Measurements from ENCODE around the gene CERK.

CERK gene

GRCh38 chr22:46779023-46779422 lies 41.0 kb upstream of the CERK start:
- no peak for DNase-seq (ENCODE audit: low read depth)
- no peak for TF ChIP-seq MAX (IDR thresholded peaks at IDR 0.05; ENCODE audit: low read depth, low read length)
- TF ChIP-seq MYC (IDR thresholded peaks at IDR 0.05; ENCODE audit: low read depth, low read length), result no peak
- TF ChIP-seq CTCF (IDR thresholded peaks at IDR 0.05; ENCODE audit: low read depth, low read length), result no peak
- TF ChIP-seq POLR2A (IDR thresholded peaks at IDR 0.05; ENCODE audit: extremely low read depth, insufficient read length), result no peak
- H3K4me3 ChIP-seq (ENCODE audit: low read depth, low read length), result no peak overlapping the region

GRCh38 chr22:46777609-46777970 lies 39.5 kb upstream of the CERK start:
- TF ChIP-seq CTCF (IDR thresholded peaks at IDR 0.05; ENCODE audit: low read depth, low read length), result no peak
- no peak for TF ChIP-seq POLR2A (IDR thresholded peaks at IDR 0.05; ENCODE audit: extremely low read depth, insufficient read length)
- no peak for TF ChIP-seq MYC (IDR thresholded peaks at IDR 0.05; ENCODE audit: low read depth, low read length)
- no peak for TF ChIP-seq MAX (IDR thresholded peaks at IDR 0.05; ENCODE audit: low read depth, low read length)
- no peak for DNase-seq (ENCODE audit: low read depth)
- no peak overlapping the region for H3K4me3 ChIP-seq (ENCODE audit: low read depth, low read length)

- no peak for TF ChIP-seq MYC (IDR thresholded peaks at IDR 0.05; ENCODE audit: low read depth, low read length)
- no peak for TF ChIP-seq CTCF (IDR thresholded peaks at IDR 0.05; ENCODE audit: low read depth, low read length)
- TF ChIP-seq MAX (IDR thresholded peaks at IDR 0.05; ENCODE audit: low read depth, low read length), result no peak
- TF ChIP-seq POLR2A (IDR thresholded peaks at IDR 0.05; ENCODE audit: extremely low read depth, insufficient read length), result no peak
- H3K4me3 ChIP-seq (ENCODE audit: low read depth, low read length), result no peak overlapping the region
- DNase-seq (ENCODE audit: low read depth), result no peak
These were observed 39.0 kb upstream of the CERK start for GRCh38 chr22:46776876-46777608.

- H3K4me3 ChIP-seq (ENCODE audit: low read depth, low read length), result no peak overlapping the region
- TF ChIP-seq MAX (IDR thresholded peaks at IDR 0.05; ENCODE audit: low read depth, low read length) (no peak), MYC (IDR thresholded peaks at IDR 0.05; ENCODE audit: low read depth, low read length) (no peak), POLR2A (IDR thresholded peaks at IDR 0.05; ENCODE audit: extremely low read depth, insufficient read length) (no peak), CTCF (IDR thresholded peaks at IDR 0.05; ENCODE audit: low read depth, low read length) (no peak)
- no peak for DNase-seq (ENCODE audit: low read depth)
These were observed 38.1 kb upstream of the CERK start for GRCh38 chr22:46775850-46776826.

- no peak for TF ChIP-seq MAX (IDR thresholded peaks at IDR 0.05; ENCODE audit: low read depth, low read length)
- TF ChIP-seq CTCF (IDR thresholded peaks at IDR 0.05; ENCODE audit: low read depth, low read length), result no peak
- TF ChIP-seq MYC (IDR thresholded peaks at IDR 0.05; ENCODE audit: low read depth, low read length), result no peak
- TF ChIP-seq POLR2A (IDR thresholded peaks at IDR 0.05; ENCODE audit: extremely low read depth, insufficient read length), result no peak
- H3K4me3 ChIP-seq (ENCODE audit: low read depth, low read length), result no peak overlapping the region
- DNase-seq (ENCODE audit: low read depth), result no peak
These were observed 37.2 kb upstream of the CERK start for GRCh38 chr22:46774980-46775849.

All from NB4 (cell line).